RCC 7860 (cell line): ENCODE results near the gene THRB.
A peak's percentile ranks its signal among the peaks of the same experiment; 100 is the strongest.

Experiments used
- DNase-seq: peaks from one replicate; pipeline ENCODE4 v3.0.0-alpha.2; 2015; ENCODE audit warnings: low spot score
- FAIRE-seq: peaks from 2 replicates; lab custom pipeline; 2012; peaks lifted over from hg19 to GRCh38; lab: Jason Lieb, UNC

Gene THRB

GRCh38 chr3:24386458-24386857 lies 108.2 kb downstream of the THRB start:
- no peak for FAIRE-seq
- DNase-seq: no peak

- FAIRE-seq (no peak), DNase-seq (no peak)
These were observed 109.5 kb downstream of the THRB start for GRCh38 chr3:24385012-24385615.

GRCh38 chr3:24382647-24383046 lies 112.0 kb downstream of the THRB start:
- no peak for FAIRE-seq
- DNase-seq: no peak

GRCh38 chr3:24379936-24380335 lies 114.7 kb downstream of the THRB start:
- FAIRE-seq (no peak), DNase-seq (no peak)

- DNase-seq (no peak), FAIRE-seq (no peak)
These were observed 116.3 kb downstream of the THRB start for GRCh38 chr3:24378313-24378712.

GRCh38 chr3:24377218-24377993 lies 117.2 kb downstream of the THRB start:
- peak; percentile 35 for DNase-seq
- FAIRE-seq: no peak

GRCh38 chr3:24375947-24376384 lies 118.7 kb downstream of the THRB start:
- no peak for DNase-seq
- FAIRE-seq: no peak

- DNase-seq (no peak), FAIRE-seq (no peak)
These were observed 119.8 kb downstream of the THRB start for GRCh38 chr3:24374801-24375200.

GRCh38 chr3:24373198-24373959 lies 121.3 kb downstream of the THRB start:
- FAIRE-seq: no peak

GRCh38 chr3:24372559-24373197 lies 122.0 kb downstream of the THRB start:
- no peak for FAIRE-seq
- DNase-seq: no peak

More at GRCh38 chr3:24373198-24373959, 121.3 kb downstream of the THRB start:
- no peak for DNase-seq

GRCh38 chr3:24370352-24371090 lies 124.1 kb downstream of the THRB start:
- no peak for FAIRE-seq
- DNase-seq: no peak

- DNase-seq: no peak
- FAIRE-seq: no peak
These were observed 126.0 kb downstream of the THRB start for GRCh38 chr3:24368605-24369004.

- FAIRE-seq (no peak), DNase-seq (no peak)
These were observed 126.9 kb downstream of the THRB start for GRCh38 chr3:24367664-24368264.

GRCh38 chr3:24367216-24367615 lies 127.4 kb downstream of the THRB start:
- DNase-seq (no peak), FAIRE-seq (no peak)

- peak; percentile 87 for FAIRE-seq
- DNase-seq: peak; percentile 74
These were observed 129.5 kb downstream of the THRB start for GRCh38 chr3:24365168-24365567.

GRCh38 chr3:24364359-24364758 lies 130.3 kb downstream of the THRB start:
- DNase-seq: no peak
- FAIRE-seq: no peak

GRCh38 chr3:24363242-24363641 lies 131.4 kb downstream of the THRB start:
- DNase-seq (no peak), FAIRE-seq (no peak)

- FAIRE-seq: no peak
- no peak for DNase-seq
These were observed 133.0 kb downstream of the THRB start for GRCh38 chr3:24361623-24362022.

- DNase-seq (no peak), FAIRE-seq (no peak)
These were observed 133.7 kb downstream of the THRB start for GRCh38 chr3:24360957-24361356.
